H1 (cell line): ENCODE results near the gene LYPD3. TPM values are rescaled to one million over a fixed set of nuclear protein-coding genes. Genes with fewer than 3 reads are reported as not detected.

ENCODE experiments used
- CHD7 ChIP-seq: fragments of 300-600 bp; sonication (generic); IDR thresholded peaks from 2 replicates; pipeline ENCODE4 v1.7.1; 2012; ENCODE audit warnings: low read length, moderate library complexity, mild to moderate bottlenecking, inconsistent platforms; ENCODE audit not compliant: insufficient replicate concordance
- SAP30 ChIP-seq: fragments of 300-600 bp; sonication (generic); IDR thresholded peaks from 2 replicates; pipeline ENCODE4 v1.7.1; 2012; ENCODE audit warnings: low read length, moderate library complexity, mild to moderate bottlenecking, inconsistent platforms; ENCODE audit not compliant: insufficient read depth, insufficient replicate concordance
- polyA plus RNA-seq, 7 experiments: library from polyadenylated mRNA; depleted of rRNA in 3 of 7; stranded (reverse) in 5 of 7; unstranded in 2 of 7; fragments of >200 nt in 5 of 7; fragments of 200-250 nt in 2 of 7; gene quantifications; 1 replicate in 5 of 7; 2 replicates in 1 of 7; 4 replicates in 1 of 7; pipeline versions ENCODE4 v1.2.1 to v1.2.3, GENCODE V29; 2011 to 2013; ENCODE audit warnings: missing spikeins in 2 of 7, mixed read lengths in 2 of 7
- total RNA-seq: library from RNA; stranded (reverse); fragmentation: NEBNext Ultra II Directional; extraction: Animal tissue kit (Norgen Biotek cat#: 25700); gene quantifications from 2 replicates; pipeline ENCODE4 v1.2.1, GENCODE V29; 2021

Gene LYPD3
- total and polyA plus RNA-seq, 2 of the 8 experiments (the other 6 are each of a cell fraction or from before 2014, with no cell fraction given): 4.1 to 16.4 TPM

GRCh38 chr19:43488179-43488578, 22.8 kb upstream of the LYPD3 start (continued):
- TF ChIP-seq CHD7 (no peak), SAP30 (no peak)
- TF ChIP-seq, all 59 proteins: peak for 0
